ENCODE data around the gene NAGS.

GRCh38 chr17:44044071-44044470, 39.6 kb downstream of the NAGS start:
- TF ChIP-seq, protein P1, sequence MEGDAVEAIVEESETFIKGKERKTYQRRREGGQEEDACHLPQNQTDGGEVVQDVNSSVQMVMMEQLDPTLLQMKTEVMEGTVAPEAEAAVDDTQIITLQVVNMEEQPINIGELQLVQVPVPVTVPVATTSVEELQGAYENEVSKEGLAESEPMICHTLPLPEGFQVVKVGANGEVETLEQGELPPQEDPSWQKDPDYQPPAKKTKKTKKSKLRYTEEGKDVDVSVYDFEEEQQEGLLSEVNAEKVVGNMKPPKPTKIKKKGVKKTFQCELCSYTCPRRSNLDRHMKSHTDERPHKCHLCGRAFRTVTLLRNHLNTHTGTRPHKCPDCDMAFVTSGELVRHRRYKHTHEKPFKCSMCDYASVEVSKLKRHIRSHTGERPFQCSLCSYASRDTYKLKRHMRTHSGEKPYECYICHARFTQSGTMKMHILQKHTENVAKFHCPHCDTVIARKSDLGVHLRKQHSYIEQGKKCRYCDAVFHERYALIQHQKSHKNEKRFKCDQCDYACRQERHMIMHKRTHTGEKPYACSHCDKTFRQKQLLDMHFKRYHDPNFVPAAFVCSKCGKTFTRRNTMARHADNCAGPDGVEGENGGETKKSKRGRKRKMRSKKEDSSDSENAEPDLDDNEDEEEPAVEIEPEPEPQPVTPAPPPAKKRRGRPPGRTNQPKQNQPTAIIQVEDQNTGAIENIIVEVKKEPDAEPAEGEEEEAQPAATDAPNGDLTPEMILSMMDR (IDR thresholded peaks at IDR 0.05): no peak
- TF ChIP-seq POLR2AphosphoS5 (IDR thresholded peaks at IDR 0.05): no peak
- TF ChIP-seq POLR2A (IDR thresholded peaks at IDR 0.05): no peak
